Testis (tissue), 3 donors: ENCODE data around the gene VDAC1. TPM values are rescaled to one million over a fixed set of nuclear protein-coding genes. Genes with fewer than 3 reads are reported as not detected.

ENCODE experiments used
- DNase-seq: peaks from one replicate; pipeline ENCODE4 v3.0.0-alpha.2; 2019
- H3K27ac ChIP-seq, 2 donors: fragments of 200-600 bp; sonication (generic); one replicate each; pipeline ENCODE4 v1.5.1; 2019
- H3K27me3 ChIP-seq: fragments of 200-600 bp; sonication (generic); one replicate; pipeline ENCODE4 v1.5.1; 2019
- H3K36me3 ChIP-seq: fragments of 200-600 bp; sonication (generic); one replicate; pipeline ENCODE4 v1.5.1; 2017; ENCODE audit warnings: low read depth; ENCODE audit errors: missing control alignments
- H3K4me1 ChIP-seq: fragments of 200-600 bp; sonication (generic); one replicate; pipeline ENCODE4 v1.5.1; 2019
- H3K4me3 ChIP-seq, 2 donors: fragments of 200-600 bp; sonication (generic); one replicate each; pipeline ENCODE4 v1.5.1; 2017 to 2019
- H3K9me3 ChIP-seq: fragments of 200-600 bp; sonication (generic); one replicate; pipeline ENCODE4 v1.5.1; 2017
- CTCF ChIP-seq, 3 experiments: fragments of 450-650 bp in 2 of 3; fragments of 200-600 bp in 1 of 3; sonication (generic) in 1 of 3; IDR thresholded peaks; one replicate each; pipeline ENCODE4 v1.5.1; 2016 to 2019; ENCODE audit warnings: antibody characterized with exemption in 3 of 3, mild to moderate bottlenecking in 2 of 3, moderate library complexity in 1 of 3
- POLR2A ChIP-seq: fragments of 450-650 bp; IDR thresholded peaks from one replicate; pipeline ENCODE4 v1.6.1; 2017; ENCODE audit warnings: antibody characterized with exemption, mild to moderate bottlenecking, moderate library complexity
- WGBS, 2 donors: methylation state at CpG; one replicate each; pipeline ENCODE4 v1.1.5; 2018; 5-methylcytosine and 5-hydroxymethylcytosine counted together
- intact Hi-C: fragments of 100-400 bp; cut with DNase I; formaldehyde crosslinking; loops from one replicate; pipeline ENCODE4 v1.15.1; 2023; ENCODE audit warnings: low total_unique reads
- polyA plus RNA-seq: library from polyadenylated mRNA; stranded (reverse); fragments of 350-450 nt; fragmentation: Illumina TruSeq; extraction: RNeasy Lipid Tissue Mini Kit (QIAGEN cat#74804); gene quantifications from one replicate; pipeline ENCODE4 v1.2.3, GENCODE V29; 2014; ENCODE audit warnings: low read depth, low replicate concordance; ENCODE audit not compliant: insufficient read depth
- total RNA-seq, 2 donors: library from RNA; depleted of rRNA; stranded (reverse); fragments of >200 nt; gene quantifications; one replicate each; pipeline ENCODE4 v1.2.3, GENCODE V29; 2016

The VDAC1 gene
- total and polyA plus RNA-seq, 3 donors from 2014 or later = 88.4 to 151 (median 127) TPM

GRCh38 chr5:134000696-134001453 is 3.9 kb downstream of the VDAC1 start:
- H3K4me1 ChIP-seq = peaks cover 48% of the 10 kb centered on the region

DNA sequence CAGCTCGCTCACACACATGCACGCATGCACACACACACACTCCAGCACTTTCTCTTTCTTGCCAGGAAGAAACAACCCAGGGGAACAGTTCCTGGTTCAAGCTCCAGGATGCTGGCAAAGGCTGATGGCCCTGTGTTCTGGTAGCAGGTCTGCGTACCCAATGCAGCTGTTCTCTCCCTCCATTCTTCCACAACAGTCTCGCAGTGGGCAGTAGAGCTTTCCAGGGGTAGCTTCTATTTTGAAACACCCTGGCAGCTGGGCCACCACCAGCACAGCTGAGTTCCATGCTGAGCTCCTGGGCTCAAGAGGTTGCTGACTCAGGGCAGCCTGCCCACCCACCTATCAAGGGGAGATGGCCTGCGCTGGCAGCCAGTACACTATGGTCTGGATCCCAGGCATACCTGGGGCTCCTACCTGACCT is 4.7 kb downstream of the VDAC1 start:
- H3K4me1 ChIP-seq = peaks cover 50% of the 10 kb centered on the region
- 72 to 81% methylated on average over 4 to 5 of the region's 5 CpGs for WGBS, 2 donors
- DNase-seq = no peak
- no peak overlapping the region for H3K4me3 ChIP-seq
- H3K9me3 ChIP-seq = no peaks in the 10 kb centered on the region
- H3K27me3 ChIP-seq = no peaks in the 10 kb centered on the region
- TF ChIP-seq CTCF (IDR thresholded peaks at IDR 0.05) (no peak), POLR2A (no peak)
- H3K27ac ChIP-seq = no peak overlapping the region
- no peaks in the 10 kb centered on the region for H3K36me3 ChIP-seq
- intact Hi-C loops = no loop called here

More at GRCh38 chr5:134000696-134001453, 3.9 kb downstream of the VDAC1 start:
- Histone ChIP-seq H3K27ac (no peak overlapping the region), H3K4me3 (no peak overlapping the region), H3K36me3 (no peaks in the 10 kb centered on the region), H3K27me3 (no peaks in the 10 kb centered on the region), H3K9me3 (no peaks in the 10 kb centered on the region)
- intact Hi-C loops = no loop called here
- no peak for TF ChIP-seq CTCF (IDR thresholded peaks at IDR 0.05)
- TF ChIP-seq POLR2A = no peak
- 70 to 84% methylated on average over 10 of the region's 10 CpGs for WGBS, 2 donors
- DNase-seq = no peak

DNA sequence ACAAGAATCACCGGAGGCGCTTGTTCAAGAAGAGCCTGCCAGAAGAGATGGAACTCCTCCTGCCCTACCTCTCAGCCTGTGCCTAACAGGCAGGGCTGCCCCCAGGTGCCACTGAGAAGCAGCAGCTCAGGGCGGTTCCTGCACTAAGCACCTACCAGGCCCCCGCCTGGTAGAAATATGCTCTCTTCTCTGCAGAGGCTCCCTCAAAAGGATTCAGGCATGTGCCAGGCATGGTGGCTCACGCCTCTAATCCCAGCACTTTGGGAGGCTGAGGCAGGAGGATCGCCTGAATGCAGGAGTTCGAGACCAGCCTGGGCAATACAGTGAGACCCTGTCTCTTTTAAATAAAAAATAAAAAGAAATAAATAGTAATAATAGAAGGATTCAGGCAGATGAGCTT is 6.0 kb downstream of the VDAC1 start:
- Histone ChIP-seq H3K4me3 (no peak overlapping the region), H3K27ac (no peak overlapping the region), H3K27me3 (no peaks in the 10 kb centered on the region), H3K36me3 (no peaks in the 10 kb centered on the region), H3K4me1 (peaks cover 63% of the 10 kb centered on the region), H3K9me3 (no peaks in the 10 kb centered on the region)
- WGBS, 2 donors = 88 to 91% methylated on average over 5 to 7 of the region's 7 CpGs
- no peak for TF ChIP-seq CTCF (IDR thresholded peaks at IDR 0.05)
- no peak for TF ChIP-seq POLR2A
- DNase-seq = no peak
- intact Hi-C loops = no loop called here

GRCh38 chr5:133998042-133998441 is 6.7 kb downstream of the VDAC1 start:
- peaks cover 64% of the 10 kb centered on the region for H3K4me1 ChIP-seq
- no peak for TF ChIP-seq CTCF (IDR thresholded peaks at IDR 0.05)
- no peak for TF ChIP-seq POLR2A
- no peak overlapping the region for H3K27ac ChIP-seq
- WGBS, 2 donors = 84 to 88% methylated on average over 6 of the region's 6 CpGs
- no peaks in the 10 kb centered on the region for H3K27me3 ChIP-seq
- DNase-seq = no peak
- intact Hi-C loops = no loop called here
- no peaks in the 10 kb centered on the region for H3K9me3 ChIP-seq
- H3K4me3 ChIP-seq = no peak overlapping the region
- H3K36me3 ChIP-seq = no peaks in the 10 kb centered on the region
